Prostate gland (tissue), 2 donors: ENCODE measurements around the gene GALNT13.

ENCODE experiments used
- CTCF ChIP-seq, 4 experiments: fragments of 200-600 bp in 2 of 4; fragments of 450-650 bp in 2 of 4; sonication (generic) in 2 of 4; IDR thresholded peaks; 1 replicate in 3 of 4; 2 replicates in 1 of 4; pipeline ENCODE4 v1.5.1; 2016 to 2019; ENCODE audit warnings: antibody characterized with exemption in 4 of 4, mild to moderate bottlenecking in 2 of 4, moderate library complexity in 2 of 4
- POLR2A ChIP-seq: fragments of 450-650 bp; IDR thresholded peaks from one replicate; pipeline ENCODE4 v1.6.1; 2016; ENCODE audit warnings: antibody characterized with exemption, mild to moderate bottlenecking
- POLR2AphosphoS5 ChIP-seq: sonication (generic); formaldehyde crosslinking; IDR thresholded peaks from one replicate; pipeline ENCODE4 v1.6.1; 2017; ENCODE audit warnings: antibody characterized with exemption

GRCh38 chr2:154392256-154392655, 520.5 kb downstream of the GALNT13 start:
- TF ChIP-seq CTCF (IDR thresholded peaks at IDR 0.05) (no peak), POLR2A (no peak), POLR2AphosphoS5 (no peak)
